GM19452 (cell line): ENCODE measurements around the gene FGFR4.
A peak's percentile ranks its signal among the peaks of the same experiment; 100 is the strongest.
"Not testable (repeated sequence)": the region's sequence is repeated elsewhere in the genome, so short reads cannot be mapped to it uniquely, and the experiment has no call there.

Experiments
- ATAC-seq: cut with Tn5 transposase; IDR thresholded peaks from one replicate; pipeline ENCODE4 v1.9.1; 2021; ENCODE audit not compliant: unreplicated experiment

Gene FGFR4

GRCh38 chr5:177086654-177087397 lies at the start of gene FGFR4:
TSS of gene FGFR4 (plus strand) at chr5:177086915. CDS start at chr5:177089603, 2,688 bp downstream.
- ATAC-seq, result peak; percentile 60

GRCh38 chr5:177036921-177037320 lies 49.8 kb upstream of the FGFR4 start:
- ATAC-seq, result no peak

DNA sequence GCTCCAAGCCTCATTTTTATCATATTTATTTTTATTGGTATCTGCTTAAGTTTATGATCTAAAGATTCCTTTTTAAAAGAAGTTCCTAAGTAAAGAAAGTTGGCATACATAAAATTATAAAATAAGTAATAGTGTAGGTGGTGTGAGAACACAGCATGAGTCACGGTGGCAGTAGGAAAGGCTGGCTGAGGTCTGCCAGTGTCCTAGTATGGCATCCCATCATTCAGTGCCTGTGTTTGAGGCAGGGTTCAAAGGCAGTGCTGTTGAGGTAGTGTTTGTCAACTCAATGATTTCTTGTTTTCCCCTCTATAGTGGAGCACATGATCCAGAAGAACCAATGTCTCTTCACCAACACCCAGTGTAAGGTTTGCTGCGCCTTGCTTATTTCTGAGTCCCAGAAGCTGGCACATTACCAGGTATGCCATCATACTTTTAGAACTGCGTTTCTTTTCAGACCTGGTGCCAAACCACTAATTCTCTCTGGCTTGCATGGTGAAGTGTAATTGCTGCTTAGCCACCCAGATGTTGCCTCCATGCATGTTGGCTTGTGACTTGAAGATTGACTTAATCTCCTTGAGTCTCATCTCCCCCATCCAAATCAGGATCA lies 45.8 kb upstream of the FGFR4 start:
- ATAC-seq, result no peak

DNA sequence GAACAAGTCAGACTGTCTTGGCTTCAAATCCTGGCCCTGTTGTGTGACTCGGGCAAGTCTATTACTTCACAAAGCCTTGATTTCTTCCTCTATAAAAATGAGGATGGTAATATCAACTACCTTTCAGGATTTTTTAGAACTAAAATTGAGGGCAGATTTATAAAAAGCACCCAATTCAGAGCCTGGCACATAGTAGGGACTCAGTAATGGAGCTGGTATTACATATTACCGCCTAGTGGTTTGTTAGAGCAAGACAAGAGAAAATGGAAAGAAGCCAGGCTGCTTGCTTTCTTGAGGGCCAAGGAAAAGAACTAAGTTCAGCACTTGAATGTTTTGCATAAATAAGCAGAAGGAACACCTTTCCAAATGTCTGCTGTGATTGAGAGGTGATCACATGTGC lies 44.8 kb upstream of the FGFR4 start:
- no peak for ATAC-seq

DNA sequence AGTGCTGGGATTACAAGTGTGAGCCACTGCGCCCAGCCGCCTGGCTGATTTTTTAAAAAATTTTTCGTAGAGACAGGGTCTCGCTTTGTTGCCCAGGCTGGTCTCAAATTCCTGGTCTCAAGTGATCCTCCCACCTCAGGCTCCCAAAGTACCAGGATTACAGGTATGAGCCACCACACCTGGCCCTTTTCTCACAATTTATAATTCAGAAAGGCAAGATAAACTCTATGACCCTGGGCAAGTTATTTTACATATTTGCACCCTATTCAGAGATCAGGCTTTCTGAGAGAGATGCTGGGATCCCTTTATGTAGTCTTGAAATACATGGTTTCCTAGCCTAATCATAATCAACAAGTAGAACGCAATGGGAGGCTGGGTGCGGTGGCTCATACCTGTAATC lies 43.6 kb upstream of the FGFR4 start:
- no peak for ATAC-seq

DNA sequence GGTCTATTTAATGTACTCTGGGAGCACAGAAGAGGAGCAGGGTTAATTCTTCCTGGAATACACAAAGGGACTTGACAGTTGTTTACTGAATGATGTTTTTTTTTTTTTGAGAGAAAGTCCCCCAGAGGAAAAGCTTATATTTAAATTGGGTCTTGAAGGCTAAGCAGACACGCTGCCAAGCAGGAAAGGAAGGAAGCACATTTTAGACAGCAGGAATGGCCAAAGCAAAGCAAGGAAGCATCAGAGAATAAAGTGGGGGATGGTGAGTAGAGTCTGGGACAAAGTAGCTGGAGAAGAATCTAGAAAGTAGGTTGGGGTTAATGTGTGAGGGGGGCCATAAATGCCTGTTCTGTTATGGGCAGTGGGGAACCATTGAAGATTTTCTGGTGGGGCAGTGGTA lies 42.8 kb upstream of the FGFR4 start:
- ATAC-seq, result no peak

DNA sequence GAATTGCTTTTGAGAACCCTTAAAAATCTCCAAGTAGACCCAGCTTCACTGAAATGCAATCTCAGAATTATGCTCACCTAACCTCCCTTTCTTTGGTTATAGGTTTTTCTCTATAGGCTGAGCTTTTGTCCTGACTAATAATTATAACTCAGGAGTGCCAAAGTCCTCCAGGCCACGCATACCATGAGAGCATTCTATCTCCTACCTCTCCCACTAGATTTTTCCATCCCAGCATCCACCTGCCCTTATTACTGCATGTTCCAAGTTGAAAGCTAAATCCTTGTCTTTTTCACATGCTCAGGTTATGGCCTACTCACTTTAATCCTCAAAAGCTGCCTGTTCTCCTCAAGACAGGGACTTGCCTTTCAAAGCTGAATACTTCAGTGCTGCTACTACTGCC lies 42.1 kb upstream of the FGFR4 start:
- ATAC-seq, result no peak

DNA sequence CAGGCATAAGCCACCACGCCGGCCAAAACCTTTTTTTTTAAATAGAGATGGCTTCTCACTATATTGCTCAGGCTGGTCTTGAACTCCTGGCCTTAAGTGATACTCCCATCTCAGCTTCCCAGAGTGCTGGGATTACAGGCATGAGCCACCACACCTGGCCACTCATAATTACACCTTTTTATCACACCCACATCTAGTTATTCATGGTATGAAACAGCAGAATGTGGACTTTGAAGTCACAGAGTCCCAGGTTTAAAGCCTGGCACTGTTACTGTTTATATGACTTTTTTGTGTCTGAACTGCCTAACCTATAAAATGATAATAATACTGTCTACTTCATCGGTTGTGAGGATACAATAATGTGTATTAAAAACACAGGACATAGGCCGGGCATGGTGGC lies 41.1 kb upstream of the FGFR4 start:
- no peak for ATAC-seq

DNA sequence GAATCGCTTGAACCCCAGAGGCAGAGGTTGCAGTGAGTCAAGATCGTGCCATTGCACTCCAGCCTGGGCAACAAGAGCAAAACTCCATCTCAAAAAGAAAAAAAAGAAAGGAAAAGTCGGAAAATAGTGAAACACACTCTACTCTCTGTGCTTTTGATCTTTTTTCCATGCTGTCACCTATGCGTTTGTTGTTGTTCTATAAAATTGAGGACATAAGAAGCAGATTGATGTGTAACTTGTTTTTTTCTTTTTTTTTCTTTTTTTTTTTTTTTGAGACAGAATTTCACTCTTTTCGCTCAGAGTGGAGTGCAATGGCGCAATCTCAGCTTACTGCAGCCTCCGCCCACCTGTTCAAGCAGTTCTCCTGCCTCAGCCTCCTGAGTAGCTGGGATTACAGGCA lies 38.2 kb upstream of the FGFR4 start:
- ATAC-seq, result not testable (repeated sequence)

GRCh38 chr5:177049285-177049684 lies 37.4 kb upstream of the FGFR4 start:
- ATAC-seq, result no peak

- ATAC-seq, result no peak
Measured at GRCh38 chr5:177064500-177065277, 22.0 kb upstream of the FGFR4 start.

GRCh38 chr5:177065491-177065890 lies 21.2 kb upstream of the FGFR4 start:
- ATAC-seq, result no peak

GRCh38 chr5:177066224-177066623 lies 20.5 kb upstream of the FGFR4 start:
- no peak for ATAC-seq

- no peak for ATAC-seq
Measured at GRCh38 chr5:177067503-177067902, 19.2 kb upstream of the FGFR4 start.

- no peak for ATAC-seq
Measured at GRCh38 chr5:177070536-177071191, 16.1 kb upstream of the FGFR4 start.

GRCh38 chr5:177071666-177072385 lies 14.9 kb upstream of the FGFR4 start:
- no peak for ATAC-seq

DNA sequence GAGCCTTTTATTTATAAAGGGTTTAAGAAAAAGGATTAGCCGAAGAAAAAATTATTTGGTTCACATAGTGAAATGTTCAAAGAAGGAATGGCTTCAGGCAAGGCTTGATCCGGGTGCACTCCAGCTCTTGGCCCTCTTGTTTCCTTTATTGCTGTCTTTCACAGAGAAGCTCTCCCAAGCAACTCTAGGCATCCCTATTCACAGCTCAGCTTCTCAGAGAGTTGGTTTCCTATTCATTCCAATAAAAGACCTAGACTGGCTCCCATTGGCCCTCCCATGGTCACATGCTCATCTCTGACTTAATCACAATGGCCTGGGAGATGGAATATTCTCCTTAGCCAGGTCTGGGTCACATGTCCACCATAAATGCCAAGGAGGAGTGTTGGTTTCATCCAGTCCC lies 9.4 kb upstream of the FGFR4 start:
- ATAC-seq, result no peak

DNA sequence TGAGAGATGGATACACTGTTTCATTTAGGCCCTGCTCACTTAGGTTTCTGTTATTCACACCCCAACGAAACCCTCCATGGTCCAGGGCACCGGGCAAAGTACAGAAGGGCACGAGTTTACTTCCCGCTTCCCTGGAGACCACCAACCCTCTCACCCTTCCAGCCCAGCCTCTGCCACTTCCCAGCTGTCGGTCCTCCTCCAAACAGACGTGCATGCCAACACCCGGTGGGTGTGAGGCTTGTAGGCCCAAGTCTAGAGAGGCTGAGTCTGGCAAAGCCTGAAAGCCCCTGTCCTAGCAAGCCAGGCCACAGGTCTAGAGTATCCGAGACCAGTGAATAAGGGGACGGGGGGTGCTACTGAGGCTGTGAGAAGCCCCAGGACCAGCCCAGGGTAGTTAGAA lies 7.1 kb upstream of the FGFR4 start:
- ATAC-seq, result no peak

GRCh38 chr5:177080265-177080664 lies 6.5 kb upstream of the FGFR4 start:
- no peak for ATAC-seq

- ATAC-seq, result no peak
Measured at GRCh38 chr5:177081859-177082258, 4.9 kb upstream of the FGFR4 start.

DNA sequence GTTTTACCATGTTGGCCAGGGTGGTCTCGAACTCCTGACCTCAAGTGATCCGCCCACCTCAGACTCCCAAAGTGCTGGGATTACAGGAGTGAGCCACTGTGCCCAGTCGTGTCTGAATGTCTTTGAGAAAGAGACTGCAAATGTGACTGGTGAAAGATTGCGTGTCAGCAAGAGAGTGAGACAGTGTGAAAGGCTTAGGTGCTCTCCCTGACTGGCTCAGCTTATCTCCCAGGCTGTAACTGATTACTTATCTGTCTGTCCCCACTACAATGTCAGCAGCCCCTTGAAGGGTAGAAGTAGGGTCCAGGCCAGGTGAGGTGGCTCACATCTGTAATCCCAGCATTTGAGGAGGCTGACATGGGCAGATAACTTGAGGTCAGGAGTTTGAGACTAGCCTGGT lies 3.4 kb upstream of the FGFR4 start:
- no peak for ATAC-seq
